Nephron progenitor cell (in vitro differentiated cells): ENCODE results near the gene MRTFA.

Experiments
- DNase-seq: peaks from one replicate; pipeline ENCODE4 v3.0.0; 2021
- H3K27ac Mint-ChIP-seq: 2 replicates; pipeline ENCODE4 v1.8.0; 2021; ENCODE audit warnings: mild to moderate bottlenecking, moderate library complexity, mixed read lengths
- H3K27me3 Mint-ChIP-seq: 2 replicates; pipeline ENCODE4 v1.8.0; 2021; ENCODE audit warnings: mild to moderate bottlenecking, low read depth, mixed read lengths; ENCODE audit not compliant: poor library complexity
- H3K36me3 Mint-ChIP-seq: 2 replicates; pipeline ENCODE4 v1.8.0; 2021; ENCODE audit warnings: low read depth, mixed read lengths
- H3K4me1 Mint-ChIP-seq: 2 replicates; pipeline ENCODE4 v1.8.0; 2021; ENCODE audit warnings: mixed read lengths
- H3K4me3 Mint-ChIP-seq: 2 replicates; pipeline ENCODE4 v1.8.0; 2021; ENCODE audit warnings: mild to moderate bottlenecking, moderate library complexity, mixed read lengths
- H3K9me3 Mint-ChIP-seq: 2 replicates; pipeline ENCODE4 v1.8.0; 2021; ENCODE audit warnings: mild to moderate bottlenecking, moderate library complexity, mixed read lengths
- TF ChIP-seq, protein P1 (sequence below): fragments of 200-600 bp; sonication (generic); IDR thresholded peaks from 2 replicates; pipeline ENCODE4 v1.5.0; 2021; ENCODE audit warnings: antibody characterized with exemption

The MRTFA gene

DNA sequence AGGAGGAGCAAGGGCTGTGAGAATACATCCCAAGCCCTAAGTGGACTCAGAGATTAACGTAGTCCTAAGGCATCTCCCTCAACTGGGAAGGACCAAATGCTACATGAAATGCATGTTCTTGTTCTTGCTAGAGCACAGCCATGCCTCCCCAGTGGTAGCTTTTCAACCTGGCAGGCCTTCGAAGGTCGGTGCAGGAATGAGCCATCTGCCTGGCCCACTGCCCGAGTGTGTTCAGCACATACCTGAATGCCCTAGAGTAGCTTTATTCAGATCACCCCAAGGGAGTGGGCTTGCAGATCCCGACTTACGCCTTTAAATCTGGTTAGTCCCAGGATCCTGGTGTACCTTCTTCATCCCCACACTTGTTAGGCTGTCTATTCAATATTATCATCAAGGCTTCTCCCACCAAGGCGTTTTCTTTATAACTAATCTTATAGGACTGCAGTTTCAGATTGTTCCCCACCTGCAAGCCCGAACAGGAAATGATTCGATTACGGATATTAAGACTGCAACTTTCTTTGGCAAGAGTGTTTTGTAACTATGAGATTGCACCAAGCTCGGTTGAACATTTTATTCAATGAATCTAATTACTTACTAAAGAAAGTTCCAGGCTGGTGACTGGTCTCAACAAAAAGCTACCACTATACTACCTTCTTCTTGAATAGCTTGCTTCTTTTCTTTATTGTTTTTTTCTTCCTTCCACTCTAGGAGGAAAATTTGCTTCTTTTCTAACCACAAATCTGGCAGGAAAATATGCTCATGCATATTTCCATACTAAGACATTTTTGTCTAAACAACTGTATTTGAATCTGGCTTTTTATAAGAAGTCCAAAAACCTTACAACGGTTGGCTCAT is 150.5 kb downstream of the MRTFA start:
- peak overlapping the region; percentile 96 for H3K27ac Mint-ChIP-seq
- no peak for DNase-seq
- no peak overlapping the region for H3K4me3 Mint-ChIP-seq
- H3K36me3 Mint-ChIP-seq, result peaks cover 34% of the 10 kb centered on the region
- TF ChIP-seq, protein P1, sequence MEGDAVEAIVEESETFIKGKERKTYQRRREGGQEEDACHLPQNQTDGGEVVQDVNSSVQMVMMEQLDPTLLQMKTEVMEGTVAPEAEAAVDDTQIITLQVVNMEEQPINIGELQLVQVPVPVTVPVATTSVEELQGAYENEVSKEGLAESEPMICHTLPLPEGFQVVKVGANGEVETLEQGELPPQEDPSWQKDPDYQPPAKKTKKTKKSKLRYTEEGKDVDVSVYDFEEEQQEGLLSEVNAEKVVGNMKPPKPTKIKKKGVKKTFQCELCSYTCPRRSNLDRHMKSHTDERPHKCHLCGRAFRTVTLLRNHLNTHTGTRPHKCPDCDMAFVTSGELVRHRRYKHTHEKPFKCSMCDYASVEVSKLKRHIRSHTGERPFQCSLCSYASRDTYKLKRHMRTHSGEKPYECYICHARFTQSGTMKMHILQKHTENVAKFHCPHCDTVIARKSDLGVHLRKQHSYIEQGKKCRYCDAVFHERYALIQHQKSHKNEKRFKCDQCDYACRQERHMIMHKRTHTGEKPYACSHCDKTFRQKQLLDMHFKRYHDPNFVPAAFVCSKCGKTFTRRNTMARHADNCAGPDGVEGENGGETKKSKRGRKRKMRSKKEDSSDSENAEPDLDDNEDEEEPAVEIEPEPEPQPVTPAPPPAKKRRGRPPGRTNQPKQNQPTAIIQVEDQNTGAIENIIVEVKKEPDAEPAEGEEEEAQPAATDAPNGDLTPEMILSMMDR, result no peak
- peaks cover 3% of the 10 kb centered on the region for H3K9me3 Mint-ChIP-seq
- peaks cover 18% of the 10 kb centered on the region for H3K4me1 Mint-ChIP-seq
- no peaks in the 10 kb centered on the region for H3K27me3 Mint-ChIP-seq

DNA sequence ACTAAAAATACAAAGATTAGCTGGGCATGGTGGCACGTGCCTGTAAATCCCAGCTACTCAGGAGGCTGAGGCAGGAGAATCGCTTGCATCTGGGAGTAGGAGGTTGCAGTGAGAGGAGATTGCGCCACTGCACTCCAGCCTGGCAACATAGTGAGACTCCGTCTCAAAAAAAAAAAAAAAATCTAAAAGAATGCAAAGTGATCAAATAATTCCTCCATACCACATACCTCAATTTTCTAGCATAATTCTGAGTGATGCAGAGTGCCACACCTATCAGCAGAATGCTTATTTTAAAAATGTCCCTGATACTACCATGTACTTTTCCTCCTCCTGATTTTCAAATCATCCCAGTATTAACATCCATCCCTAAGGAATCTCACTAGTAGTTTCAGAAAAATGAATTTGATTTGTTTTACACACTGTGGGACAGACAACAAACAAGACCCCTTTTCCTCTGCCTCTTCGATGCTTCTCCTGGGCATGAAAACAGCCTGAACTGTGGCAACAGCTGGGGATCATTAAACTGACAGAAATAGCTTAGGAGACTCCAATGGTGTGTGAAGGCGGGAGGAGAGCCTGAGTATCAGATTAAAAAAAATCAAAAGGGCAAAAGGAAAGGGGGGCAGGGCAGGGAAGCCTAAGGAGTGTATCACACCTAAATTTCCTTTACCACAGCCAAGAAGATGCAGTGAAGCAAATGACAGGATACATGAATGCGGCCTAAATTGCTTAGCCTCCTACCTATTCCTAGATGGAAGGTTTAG is 151.4 kb downstream of the MRTFA start:
- Mint-ChIP-seq H3K9me3 (no peaks in the 10 kb centered on the region), H3K4me3 (peak overlapping the region; percentile 50), H3K36me3 (peaks cover 28% of the 10 kb centered on the region)

DNA sequence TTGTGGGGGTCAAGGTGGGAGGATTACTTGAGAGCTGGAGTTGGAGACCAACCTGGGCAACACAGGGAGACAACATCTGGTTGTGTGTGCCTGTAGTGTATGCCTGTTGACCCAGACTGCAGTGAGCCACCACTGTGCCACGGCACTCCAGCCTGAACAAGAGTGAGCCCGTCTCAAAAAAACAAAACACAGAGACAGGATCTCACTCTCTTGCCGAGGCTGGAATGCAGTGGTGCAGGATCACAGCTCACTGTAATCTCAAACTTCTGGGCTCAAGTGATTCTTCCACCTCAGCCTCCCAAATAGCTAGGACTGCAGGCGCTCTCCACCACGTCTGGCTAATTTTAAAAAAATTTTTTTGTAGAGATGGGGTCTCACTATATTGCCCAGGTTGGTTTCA is 153.6 kb downstream of the MRTFA start:
- TF ChIP-seq, protein P1, result no peak
- H3K4me3 Mint-ChIP-seq, result no peak overlapping the region
- H3K9me3 Mint-ChIP-seq, result no peaks in the 10 kb centered on the region
- H3K4me1 Mint-ChIP-seq, result peaks cover 34% of the 10 kb centered on the region
- no peaks in the 10 kb centered on the region for H3K27me3 Mint-ChIP-seq
- no peak overlapping the region for H3K27ac Mint-ChIP-seq
- H3K36me3 Mint-ChIP-seq, result peaks cover 21% of the 10 kb centered on the region
- no peak for DNase-seq

More for the DNA sequence above, 151.4 kb downstream of the MRTFA start:
- peak; percentile 15 for DNase-seq
- TF ChIP-seq, protein P1, result no peak
- Mint-ChIP-seq H3K4me1 (peaks cover 18% of the 10 kb centered on the region), H3K27ac (peak overlapping the region; percentile 96), H3K27me3 (no peaks in the 10 kb centered on the region)

DNA sequence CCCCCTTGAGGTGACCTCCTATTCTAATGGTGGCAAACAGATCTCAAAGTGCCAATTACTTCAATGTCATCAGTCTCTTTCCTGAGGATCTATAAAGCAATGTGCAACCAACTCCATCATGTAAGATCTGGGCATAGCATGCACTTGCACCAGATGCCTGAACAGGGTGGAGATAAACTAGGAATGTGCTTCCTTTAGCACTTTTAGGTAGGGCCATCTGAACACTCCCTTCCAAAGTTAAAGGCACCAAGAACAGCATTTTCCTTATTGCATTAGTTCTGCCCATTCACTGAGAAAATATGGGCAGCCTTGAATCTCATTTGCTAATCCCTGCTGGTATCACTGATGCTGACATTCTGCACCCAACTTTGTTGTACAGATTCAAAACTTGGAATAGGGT is 154.1 kb downstream of the MRTFA start:
- Mint-ChIP-seq H3K36me3 (peaks cover 17% of the 10 kb centered on the region), H3K4me3 (no peak overlapping the region), H3K9me3 (no peaks in the 10 kb centered on the region), H3K27me3 (no peaks in the 10 kb centered on the region), H3K27ac (no peak overlapping the region), H3K4me1 (peaks cover 39% of the 10 kb centered on the region)
- no peak for DNase-seq
- TF ChIP-seq, protein P1, result no peak

DNA sequence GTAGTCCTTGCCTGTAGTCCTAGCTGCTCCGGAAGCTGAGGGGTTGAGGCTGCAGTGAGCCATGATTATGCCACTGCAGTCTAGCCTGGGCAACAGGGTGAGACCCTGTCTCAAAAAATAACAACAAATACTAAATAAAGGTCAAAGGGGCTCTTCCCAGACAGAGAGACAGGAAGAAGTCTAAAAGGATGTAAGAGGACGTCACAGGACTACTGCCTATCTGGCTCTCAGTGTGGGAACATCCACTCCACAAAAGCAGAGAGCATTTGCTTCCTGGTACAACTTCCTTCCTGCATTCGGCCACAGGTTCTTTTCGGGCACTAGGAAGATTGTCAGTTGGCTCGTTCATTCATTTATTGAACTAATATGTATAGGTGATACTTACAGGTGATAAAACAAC is 155.5 kb downstream of the MRTFA start:
- no peak for DNase-seq
- TF ChIP-seq, protein P1, result no peak
- H3K27me3 Mint-ChIP-seq, result no peaks in the 10 kb centered on the region
- H3K9me3 Mint-ChIP-seq, result no peaks in the 10 kb centered on the region
- H3K27ac Mint-ChIP-seq, result no peak overlapping the region
- H3K4me1 Mint-ChIP-seq, result peaks cover 33% of the 10 kb centered on the region
- H3K36me3 Mint-ChIP-seq, result peaks cover 17% of the 10 kb centered on the region
- H3K4me3 Mint-ChIP-seq, result no peak overlapping the region
